Measurements from ENCODE around the gene GSDME.

DNA sequence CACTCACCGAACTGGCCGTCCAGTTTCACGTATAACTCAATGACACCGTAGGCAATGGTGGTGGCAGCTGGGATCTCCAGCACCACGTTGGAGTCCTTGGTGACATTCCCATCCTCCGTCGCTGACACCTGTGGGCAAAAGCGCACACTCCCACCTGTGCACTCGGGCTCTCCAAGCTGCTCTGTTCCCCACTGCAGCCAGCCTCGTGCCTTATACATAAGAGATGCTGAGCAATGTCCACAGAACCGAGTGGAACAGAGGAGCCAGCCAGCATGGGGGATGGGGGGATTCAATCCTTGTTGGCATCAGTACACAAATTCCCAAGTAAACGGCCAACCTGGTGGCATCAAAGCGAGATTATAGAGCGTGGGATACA, 40.0 kb downstream of the GSDME start:
- TF ChIP-seq ZNF565 (CRISPR knock-in tag; conservative IDR thresholded peaks at IDR 0.05; ENCODE audit: low read depth) = no peak
- TF ChIP-seq ZC3H10 (CRISPR knock-in tag; IDR thresholded peaks at IDR 0.05) = no peak
- no peak for TF ChIP-seq PPARA (CRISPR knock-in tag; IDR thresholded peaks at IDR 0.05; ENCODE audit: borderline replicate concordance)
- TF ChIP-seq TOX (CRISPR knock-in tag; IDR thresholded peaks at IDR 0.05; ENCODE audit: borderline replicate concordance) = no peak
- TF ChIP-seq ZFP3 (CRISPR knock-in tag; IDR thresholded peaks at IDR 0.05) = no peak
- no peak for TF ChIP-seq ZFP30 (CRISPR knock-in tag; IDR thresholded peaks at IDR 0.05)
- no peak for TF ChIP-seq TSHZ2 (CRISPR knock-in tag; IDR thresholded peaks at IDR 0.05)
- no peak for TF ChIP-seq CREB5 (CRISPR knock-in tag; IDR thresholded peaks at IDR 0.05; ENCODE audit: low read depth)
- TF ChIP-seq, protein P1, sequence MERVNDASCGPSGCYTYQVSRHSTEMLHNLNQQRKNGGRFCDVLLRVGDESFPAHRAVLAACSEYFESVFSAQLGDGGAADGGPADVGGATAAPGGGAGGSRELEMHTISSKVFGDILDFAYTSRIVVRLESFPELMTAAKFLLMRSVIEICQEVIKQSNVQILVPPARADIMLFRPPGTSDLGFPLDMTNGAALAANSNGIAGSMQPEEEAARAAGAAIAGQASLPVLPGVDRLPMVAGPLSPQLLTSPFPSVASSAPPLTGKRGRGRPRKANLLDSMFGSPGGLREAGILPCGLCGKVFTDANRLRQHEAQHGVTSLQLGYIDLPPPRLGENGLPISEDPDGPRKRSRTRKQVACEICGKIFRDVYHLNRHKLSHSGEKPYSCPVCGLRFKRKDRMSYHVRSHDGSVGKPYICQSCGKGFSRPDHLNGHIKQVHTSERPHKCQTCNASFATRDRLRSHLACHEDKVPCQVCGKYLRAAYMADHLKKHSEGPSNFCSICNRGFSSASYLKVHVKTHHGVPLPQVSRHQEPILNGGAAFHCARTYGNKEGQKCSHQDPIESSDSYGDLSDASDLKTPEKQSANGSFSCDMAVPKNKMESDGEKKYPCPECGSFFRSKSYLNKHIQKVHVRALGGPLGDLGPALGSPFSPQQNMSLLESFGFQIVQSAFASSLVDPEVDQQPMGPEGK (CRISPR knock-in tag; IDR thresholded peaks at IDR 0.05; ENCODE audit: borderline replicate concordance) = no peak

All from SK-N-SH treated with all-trans-retinoic acid at 6 μM for 48 hours (cell line).